Measurements from ENCODE around the gene HK1.

GRCh38 chr10:69372126-69372980, 94.1 kb downstream of the HK1 start:
- TF ChIP-seq POLR2A (IDR thresholded peaks at IDR 0.05) (no peak), CTCF (IDR thresholded peaks at IDR 0.05) (no peak)
